ENCODE results near the gene ELP4.
"Not testable (repeated sequence)": the region's sequence is repeated elsewhere in the genome, so short reads cannot be mapped to it uniquely, and the experiment has no call there.

ELP4 gene

DNA sequence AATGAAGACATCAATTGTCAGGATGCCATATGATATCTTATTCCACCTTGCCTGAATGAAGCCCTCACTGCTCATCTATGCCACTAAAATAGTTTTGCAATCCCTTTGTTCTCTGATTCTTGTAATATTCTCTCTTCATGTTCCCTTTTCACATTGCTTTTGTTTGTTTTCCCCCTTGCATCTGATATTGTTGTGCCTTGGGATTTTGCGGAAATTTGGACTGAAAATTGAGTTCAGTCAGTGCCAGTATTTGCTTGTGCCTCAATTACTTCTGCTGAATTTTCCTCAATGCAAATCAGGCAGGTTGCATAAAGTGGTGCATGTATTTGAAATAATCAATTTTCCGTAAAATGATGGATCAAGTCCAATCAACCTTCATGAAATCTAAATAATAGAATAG is 203.3 kb downstream of the ELP4 start:
- DNase-seq, result no peak

- no peak for DNase-seq
These were observed 205.3 kb downstream of the ELP4 start for GRCh38 chr11:31714840-31715239.

GRCh38 chr11:31720225-31720624 is 210.7 kb downstream of the ELP4 start:
- DNase-seq, result no peak

DNA sequence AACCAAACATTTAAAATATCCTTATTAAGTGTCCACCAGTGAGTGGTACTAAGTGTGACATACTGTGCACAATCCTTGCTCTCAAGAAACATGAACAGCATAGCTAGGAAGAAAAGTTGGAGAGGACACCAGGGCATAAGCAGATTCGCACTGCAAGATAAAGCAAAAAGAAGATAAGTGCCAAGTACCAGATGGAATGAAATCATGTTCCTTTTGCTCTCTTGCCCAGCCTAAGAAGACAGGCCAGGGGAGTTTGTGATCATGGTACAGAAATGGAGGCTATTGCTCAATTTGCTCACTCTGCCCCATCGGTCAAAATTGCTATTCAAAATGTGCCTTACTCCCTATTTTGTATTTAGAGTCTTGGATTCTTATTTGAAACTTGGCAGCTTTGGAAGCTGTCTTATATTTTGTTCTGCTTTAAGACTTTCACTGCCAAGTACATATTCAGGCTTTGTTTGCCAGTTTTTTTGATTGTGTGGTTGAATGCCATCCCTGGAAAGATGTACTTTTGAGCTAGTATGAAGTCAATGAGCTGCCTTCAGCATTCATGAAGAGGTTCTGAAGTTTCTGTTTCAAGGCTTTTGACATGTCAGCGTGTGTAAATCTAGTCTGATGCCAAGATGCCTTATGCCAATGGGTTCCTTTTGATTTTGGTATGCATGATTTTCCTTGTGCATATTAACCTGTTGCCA is 211.3 kb downstream of the ELP4 start:
- DNase-seq, result no peak

- no peak for DNase-seq
These were observed 213.2 kb downstream of the ELP4 start for GRCh38 chr11:31722754-31723153.

DNA sequence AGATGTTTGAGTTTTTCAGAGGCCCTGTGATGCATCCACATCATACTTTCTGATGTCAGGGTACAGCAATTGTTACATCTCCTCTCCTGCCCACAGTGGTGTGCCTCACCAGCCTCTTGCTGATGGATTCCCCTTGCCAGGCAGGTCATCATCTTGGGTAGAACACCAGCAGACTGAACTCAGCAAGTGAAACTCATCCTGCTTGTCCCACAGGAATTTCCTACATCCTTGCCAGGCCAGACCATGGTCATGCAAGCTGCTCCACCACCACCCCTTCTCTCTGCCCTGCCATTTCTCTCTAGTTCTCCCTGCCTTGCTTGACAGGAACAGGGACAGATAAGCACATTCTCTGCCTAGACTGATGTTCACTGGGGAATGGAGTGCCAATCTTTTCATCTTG is 215.6 kb downstream of the ELP4 start:
- no peak for DNase-seq

DNA sequence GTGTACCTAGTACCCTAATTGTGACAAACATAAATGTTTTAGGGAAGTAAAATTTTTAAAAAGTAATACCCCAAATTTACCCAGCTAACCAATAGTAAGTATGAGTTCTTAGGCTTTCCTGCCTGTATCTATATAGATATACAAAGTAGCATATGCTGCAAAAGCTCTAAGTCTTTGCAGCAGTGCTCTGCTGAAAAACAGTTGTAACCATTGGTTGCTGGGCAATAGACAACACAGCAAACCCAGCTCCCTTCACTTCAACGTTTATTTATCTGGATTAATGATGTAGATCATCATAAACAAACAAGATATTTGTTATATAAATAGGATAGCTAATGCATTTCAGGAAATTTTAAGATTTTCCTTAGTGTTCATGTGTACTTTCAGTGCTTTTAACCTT is 218.9 kb downstream of the ELP4 start:
- no peak for DNase-seq

DNA sequence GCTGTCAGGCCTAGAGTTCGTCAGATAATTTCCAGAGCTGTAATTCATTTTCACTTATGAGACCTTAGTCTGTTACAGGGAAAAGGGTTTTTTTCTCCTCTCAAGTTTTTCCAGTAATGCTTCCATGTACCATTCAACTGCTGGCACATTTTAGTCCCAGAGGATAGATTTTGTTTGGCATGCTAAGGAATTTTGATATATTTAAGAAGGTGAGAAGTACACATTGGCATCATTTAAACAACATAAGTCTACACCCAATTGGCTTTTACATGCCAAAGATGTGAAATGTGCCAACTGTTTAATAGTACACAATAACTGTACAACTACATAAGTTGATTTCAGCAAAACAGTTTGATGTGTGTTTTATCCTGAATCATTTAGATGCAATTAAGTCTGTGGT is 230.6 kb downstream of the ELP4 start:
- DNase-seq, result no peak

DNA sequence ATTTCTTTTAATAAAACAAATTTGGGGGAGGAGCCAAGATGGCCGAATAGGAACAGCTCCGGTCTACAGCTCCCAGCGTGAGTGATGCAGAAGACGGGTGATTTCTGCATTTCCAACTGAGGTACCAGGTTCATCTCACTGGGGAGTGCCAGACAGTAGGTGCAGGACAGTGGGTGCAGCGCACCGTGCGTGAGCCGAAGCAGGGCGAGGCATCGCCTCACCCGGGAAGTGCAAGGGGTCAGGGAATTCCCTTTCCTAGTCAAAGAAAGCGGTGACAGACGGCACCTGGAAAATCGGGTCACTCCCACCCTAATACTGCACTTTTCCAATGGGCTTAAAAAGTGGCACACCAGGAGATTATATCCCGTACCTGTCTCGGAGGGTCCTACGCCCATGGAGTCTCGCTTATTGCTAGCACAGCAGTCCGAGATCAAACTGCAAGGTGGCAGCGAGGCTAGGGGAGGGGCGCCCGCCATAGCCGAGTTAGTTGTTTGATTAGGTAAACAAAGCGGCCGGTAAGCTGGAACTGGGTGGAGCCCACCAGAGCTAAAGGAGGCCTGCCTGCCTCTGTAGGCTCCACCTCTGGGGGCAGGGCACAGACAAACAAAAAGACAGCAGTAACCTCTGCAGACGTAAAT is 231.3 kb downstream of the ELP4 start:
- DNase-seq, result not testable (repeated sequence)

DNA sequence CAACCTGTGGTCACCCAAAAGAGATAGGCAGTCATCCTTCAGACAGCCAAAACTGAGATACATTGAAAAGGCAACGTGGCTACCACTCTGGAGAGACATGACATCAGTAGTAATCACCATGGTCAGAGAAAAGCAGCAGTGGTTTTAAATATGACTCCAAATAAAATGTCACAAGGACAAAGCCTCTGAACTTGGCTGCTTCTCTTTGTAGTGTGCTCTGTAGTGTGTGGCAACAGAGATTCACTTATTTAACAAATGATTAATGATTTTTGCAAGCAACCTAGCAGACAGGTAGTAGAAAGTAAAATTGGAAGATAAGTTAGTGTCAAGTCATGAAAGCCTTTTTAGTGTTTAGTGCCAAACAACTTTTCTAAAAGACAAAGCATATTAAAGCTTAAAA is 238.0 kb downstream of the ELP4 start:
- no peak for DNase-seq

- DNase-seq, result peak; percentile 77
These were observed 247.8 kb downstream of the ELP4 start for GRCh38 chr11:31757260-31757835.

DNA sequence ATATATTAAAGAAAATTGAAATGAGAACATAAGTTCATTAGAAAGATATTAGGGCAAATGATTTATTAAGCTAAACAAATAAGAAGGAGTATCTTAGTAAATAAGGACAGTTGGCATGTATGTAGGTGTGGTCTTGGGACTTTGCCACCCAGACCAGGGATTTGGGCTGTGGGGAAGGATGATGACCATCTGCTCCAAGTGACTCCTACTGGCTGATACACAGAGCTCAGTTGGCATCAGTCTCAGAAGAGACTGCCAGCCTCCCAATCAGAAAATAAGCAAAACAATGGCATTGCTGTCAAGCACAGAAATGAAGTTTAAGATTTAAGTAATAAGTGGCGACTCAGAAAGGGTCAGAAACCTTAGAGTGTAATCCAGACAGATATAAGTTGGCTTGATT is 252.1 kb downstream of the ELP4 start:
- no peak for DNase-seq

GRCh38 chr11:31763296-31763695 is 253.7 kb downstream of the ELP4 start:
- DNase-seq, result no peak

DNA sequence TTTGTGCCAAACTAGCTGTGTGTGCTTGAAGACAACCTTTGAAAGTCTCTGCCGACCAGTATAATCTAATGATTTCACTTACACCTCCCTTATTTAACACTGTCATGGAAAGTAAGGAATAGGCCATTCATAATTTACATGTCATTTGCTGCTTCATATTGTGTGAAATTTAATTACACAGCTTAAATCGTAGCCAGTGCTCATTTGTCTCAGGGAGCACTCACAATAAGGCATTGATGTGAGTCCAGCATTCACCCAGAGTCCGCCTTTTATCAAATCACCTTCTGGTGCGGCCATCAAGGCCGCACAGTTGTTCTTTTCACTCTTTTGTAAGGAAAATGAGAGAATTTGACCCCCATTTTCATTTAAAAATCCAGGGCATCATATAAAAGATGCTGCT is 254.7 kb downstream of the ELP4 start:
- DNase-seq, result no peak

DNA sequence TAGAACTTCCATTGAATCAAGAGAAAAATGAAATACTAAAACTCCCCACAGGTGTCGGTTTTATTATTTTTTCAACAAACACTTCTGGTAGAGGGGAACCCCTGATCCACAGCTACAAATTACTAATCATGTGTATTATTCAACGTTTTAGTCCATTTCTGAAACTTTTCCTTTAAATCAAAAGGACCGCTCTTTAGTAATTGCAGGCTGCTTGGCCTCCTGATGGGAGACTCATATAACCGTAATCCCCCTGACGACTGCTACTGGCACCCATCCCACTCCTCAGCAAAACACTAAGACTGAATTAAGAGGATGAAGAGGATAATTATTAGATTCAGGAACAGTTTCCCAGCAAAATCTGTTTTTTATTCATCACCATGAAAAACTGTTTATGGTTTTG is 255.2 kb downstream of the ELP4 start:
- peak; percentile 32 for DNase-seq

DNA sequence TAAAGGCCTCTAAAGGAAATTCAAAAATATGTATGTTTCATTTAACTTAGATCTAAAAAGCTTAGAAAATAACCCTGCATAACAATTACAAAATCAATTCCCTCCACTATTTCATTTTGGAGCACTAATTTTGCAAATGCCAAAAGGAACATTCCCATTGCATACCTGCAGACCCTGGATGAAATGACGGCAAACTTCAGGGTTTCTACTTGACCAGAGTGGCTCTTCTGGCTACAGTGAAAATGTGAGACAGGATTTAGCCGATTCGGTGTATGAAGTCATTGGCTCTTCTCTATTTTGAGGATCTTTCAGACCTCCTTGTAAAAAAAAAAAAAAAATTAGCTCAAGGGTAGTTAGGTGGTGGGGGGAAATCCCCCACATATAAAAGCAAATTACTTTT is 257.5 kb downstream of the ELP4 start:
- DNase-seq, result no peak

DNA sequence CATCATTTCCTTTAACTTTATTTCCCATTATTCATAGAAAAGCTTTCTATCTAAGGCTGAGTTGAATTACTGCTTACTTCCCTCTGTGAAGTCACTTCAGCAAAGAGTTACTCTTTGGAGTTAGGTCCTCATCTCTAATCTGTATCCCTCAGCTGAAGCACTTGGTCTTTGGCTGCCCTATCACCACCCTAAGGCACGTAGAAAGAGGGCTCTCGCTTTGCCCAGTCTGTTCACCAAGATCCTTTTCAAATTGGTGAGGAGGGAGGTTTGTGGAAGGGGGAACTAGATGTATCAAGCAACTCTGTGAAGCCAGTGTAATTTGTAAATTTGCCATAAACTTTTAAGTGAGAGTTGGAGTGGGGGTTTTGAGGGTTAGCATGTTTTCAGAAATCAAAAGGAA is 258.1 kb downstream of the ELP4 start:
- DNase-seq, result no peak

- no peak for DNase-seq
These were observed 259.4 kb downstream of the ELP4 start for GRCh38 chr11:31768749-31769640.

- DNase-seq, result no peak
These were observed 260.6 kb downstream of the ELP4 start for GRCh38 chr11:31770011-31770700.

- no peak for DNase-seq
These were observed 262.8 kb downstream of the ELP4 start for GRCh38 chr11:31772412-31772811.

- no peak for DNase-seq
These were observed 269.8 kb downstream of the ELP4 start for GRCh38 chr11:31779374-31779791.

DNA sequence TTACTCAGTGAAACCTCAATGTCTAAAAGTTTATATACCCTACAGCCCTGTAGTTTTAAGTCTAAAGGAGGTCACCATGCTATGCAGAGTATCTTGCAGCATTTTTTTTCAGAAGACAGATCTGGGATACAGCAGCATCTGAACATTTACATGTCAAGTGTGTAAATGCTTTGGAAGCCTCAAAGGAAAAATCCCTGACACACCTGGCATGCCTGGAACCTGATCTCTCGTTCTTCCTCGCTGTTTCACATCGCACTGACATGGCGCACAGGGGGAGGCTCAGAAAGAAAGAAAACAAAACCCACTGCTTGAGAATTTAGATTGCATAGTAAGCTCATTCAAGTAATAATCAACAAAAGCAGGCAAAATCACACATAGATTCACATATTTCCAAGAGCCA is 270.5 kb downstream of the ELP4 start:
- no peak for DNase-seq

GRCh38 chr11:31780480-31780971 is 271.0 kb downstream of the ELP4 start:
- DNase-seq, result no peak
